ENCODE data around the gene SUSD4. TPM values are rescaled to one million over a fixed set of nuclear protein-coding genes. Genes with fewer than 3 reads are reported as not detected.
A peak's percentile ranks its signal among the peaks of the same experiment; 100 is the strongest.

SUSD4 gene
- total RNA-seq, 1 experiment from 2014 or later, result 3.5 TPM

GRCh38 chr1:223228201-223228600 is 135.8 kb downstream of the SUSD4 start:
- no peak overlapping the region for H3K4me3 Mint-ChIP-seq
- Histone ChIP-seq H4K20me1 (ENCODE audit: control insufficient read depth, insufficient read depth, insufficient read length) (no peaks in the 10 kb centered on the region), H2AK5ac (ENCODE audit: insufficient read length, low read length) (no peak overlapping the region), H3K79me2 (ENCODE audit: insufficient read depth, low read length) (no peaks in the 10 kb centered on the region), H2BK20ac (ENCODE audit: low read depth, low read length, poor library complexity, severe bottlenecking) (no peak overlapping the region), H3K27ac (ENCODE audit: insufficient read length, low read depth, low read length) (no peak overlapping the region), H3K14ac (ENCODE audit: insufficient read depth, low read length) (no peak overlapping the region), H4K8ac (replicated peaks; ENCODE audit: insufficient read length, low read depth, low read length) (no peak overlapping the region), H2BK120ac (ENCODE audit: low read depth, low read length, poor library complexity, severe bottlenecking) (no peak overlapping the region), H4K5ac (ENCODE audit: insufficient read length, low read depth, low read length) (no peak overlapping the region), H2BK5ac (ENCODE audit: insufficient read length, low read length) (no peak overlapping the region), H3K79me1 (ENCODE audit: insufficient read depth, low read depth, low read length, poor library complexity, severe bottlenecking) (no peaks in the 10 kb centered on the region), H2BK12ac (ENCODE audit: insufficient read length, low read depth, low read length) (no peak overlapping the region), H3K4me2 (ENCODE audit: insufficient read depth, insufficient read length, low read length) (no peak overlapping the region), H3K4ac (ENCODE audit: low read depth, low read length) (no peak overlapping the region), H3T11ph (ENCODE audit: low read length) (no peak overlapping the region), H3K9me3 (ENCODE audit: control insufficient read depth, low read depth, low read length) (no peaks in the 10 kb centered on the region), H3K23me2 (ENCODE audit: insufficient read length, low read depth, low read length, poor library complexity, severe bottlenecking) (no peaks in the 10 kb centered on the region), H2AFZ (ENCODE audit: low read length) (no peak overlapping the region), H3K4me1 (ENCODE audit: insufficient read depth, low read length) (no peaks in the 10 kb centered on the region), H2BK15ac (ENCODE audit: low read depth, low read length) (no peak overlapping the region), H3K9ac (ENCODE audit: extremely low read depth, insufficient read length, low read length) (no peak overlapping the region), H4K91ac (ENCODE audit: insufficient read length, low read depth, low read length) (no peak overlapping the region), H3K27me3 (ENCODE audit: insufficient read depth, low read length) (0 out of 2 replicates have a peak, but pooled peaks cover 3% of the 10 kb centered on the region), H3K18ac (ENCODE audit: insufficient read length, low read depth, low read length) (no peak overlapping the region), H3K56ac (ENCODE audit: insufficient read length, low read depth, low read length) (no peak overlapping the region), H3K23ac (ENCODE audit: insufficient read length, low read depth, low read length) (no peak overlapping the region)
- peaks cover 17% of the 10 kb centered on the region for H3K27me3 Mint-ChIP-seq (ENCODE audit: low read depth)
- no peaks in the 10 kb centered on the region; a peak in 1 of 5 replicates for H3K9me3 Mint-ChIP-seq
- no peaks in the 10 kb centered on the region; a peak in 1 of 7 replicates for H3K36me3 Mint-ChIP-seq (ENCODE audit: insufficient read depth in 1 of 3, low read depth in 3 of 3)
- DNase-seq, result peak; percentile 15
- H3K4me1 Mint-ChIP-seq, result no peaks in the 10 kb centered on the region
- no peak for TF ChIP-seq CTCF (conservative IDR thresholded peaks at IDR 0.05)
- no CpG with 5 or more reads among the region's 2 CpGs for WGBS (ENCODE audit: extremely low coverage, insufficient read length, low lambda C conversion rate)
- peak overlapping the region in 1 of 3 experiments; percentile 39; a peak in 1 of 7 replicates for H3K27ac Mint-ChIP-seq
